GOT3 (cell line): ENCODE data around the gene TMCO5A.

ENCODE experiments used
- DNase-seq: peaks from one replicate; lab custom pipeline; 2025; ENCODE audit warnings: mixed read lengths; lab: John Stamatoyannopoulos, UW

Gene TMCO5A

DNA sequence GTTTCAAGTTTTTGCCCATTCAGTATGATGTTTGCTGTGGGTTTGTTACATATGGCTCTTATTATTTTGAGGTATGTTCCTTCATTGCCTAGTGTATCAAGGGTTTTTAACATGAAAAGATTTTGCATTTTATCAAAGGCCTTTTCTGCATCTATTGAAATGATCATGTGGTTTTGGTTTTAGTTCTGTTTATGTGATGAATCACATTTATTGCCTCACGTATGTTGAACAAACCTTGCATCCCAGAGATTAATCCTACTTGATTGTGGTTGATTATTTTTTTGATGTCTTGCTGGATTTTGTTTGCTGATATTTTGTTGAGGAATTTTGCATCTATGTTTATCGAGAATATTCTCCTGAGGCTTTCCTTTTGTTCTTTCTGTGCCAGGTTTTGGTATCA, 39.4 kb downstream of the TMCO5A start:
- DNase-seq: no peak

DNA sequence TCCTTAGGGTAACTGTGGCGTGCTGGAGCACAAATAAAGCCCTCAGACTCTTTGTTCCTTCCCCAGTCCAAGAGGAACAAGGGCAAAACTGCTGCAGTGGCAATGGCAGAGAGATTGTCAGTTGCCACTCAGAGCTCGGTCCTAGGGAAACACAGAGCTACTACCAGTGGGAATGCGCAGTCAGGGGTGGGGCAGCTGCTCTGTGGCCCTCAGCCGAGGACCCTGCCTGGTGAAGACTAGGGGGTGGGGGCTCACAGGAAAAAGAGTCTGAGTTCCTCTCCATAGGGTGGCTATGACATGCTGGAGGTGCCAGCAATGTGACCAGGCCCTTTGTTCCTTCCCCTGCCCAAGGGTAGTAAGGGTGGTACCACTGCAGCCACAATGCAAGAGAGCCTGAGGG, 43.8 kb downstream of the TMCO5A start:
- DNase-seq: no peak

DNA sequence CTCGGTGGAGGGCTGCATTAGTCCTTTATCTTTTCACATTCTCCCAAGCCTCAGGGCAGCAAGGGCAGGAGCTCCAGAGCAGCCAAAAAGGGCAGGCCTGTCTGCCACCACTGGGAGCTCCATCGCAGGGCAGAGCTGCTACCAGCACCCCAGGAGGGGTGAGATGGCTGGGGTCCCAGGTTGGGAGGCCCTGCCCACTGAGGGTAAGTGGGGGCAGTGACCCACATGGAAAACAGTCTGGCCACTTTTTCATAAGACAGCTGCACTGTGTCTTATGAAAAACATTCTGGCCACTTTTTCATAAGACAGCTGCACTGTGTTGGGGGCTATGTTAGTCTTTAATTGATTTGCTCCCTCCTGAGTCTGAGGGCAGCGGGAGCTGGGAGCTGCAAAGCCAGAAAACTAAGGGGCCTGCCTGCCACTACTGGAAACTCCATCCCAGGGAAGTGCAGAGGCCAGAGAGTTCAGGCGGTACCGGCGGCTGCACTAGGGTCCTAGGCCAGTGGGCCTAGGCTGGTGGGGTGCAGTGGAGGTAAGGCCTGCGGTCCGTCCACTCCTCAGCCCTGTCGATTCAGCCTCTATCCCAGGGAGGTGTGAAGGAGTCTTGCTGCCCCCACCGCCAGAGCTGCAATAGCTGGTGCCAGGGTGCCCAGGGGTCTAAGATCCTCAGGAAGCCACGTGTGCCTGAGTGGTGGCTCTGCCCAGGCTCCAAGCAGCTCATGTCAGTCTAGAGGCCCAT, 45.4 kb downstream of the TMCO5A start:
- no peak for DNase-seq

DNA sequence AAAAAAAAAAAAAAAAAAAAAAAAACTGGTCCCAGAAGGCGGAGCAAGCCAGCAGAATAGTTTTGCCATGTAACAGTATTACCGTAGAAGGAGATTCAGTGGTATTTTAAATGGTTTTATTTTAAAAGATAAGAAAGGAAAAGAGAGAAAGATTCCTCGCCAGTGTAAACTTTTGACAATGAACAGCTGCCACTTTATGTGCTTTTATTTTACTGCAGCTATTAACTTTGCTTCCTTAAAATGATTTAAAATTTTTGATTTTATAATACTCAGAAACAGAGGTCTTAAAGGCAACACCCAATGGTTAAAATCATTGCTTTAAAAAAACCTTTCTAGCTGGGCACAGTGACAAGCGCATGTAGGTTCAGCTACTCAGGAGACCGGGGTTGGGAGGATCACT, 46.8 kb downstream of the TMCO5A start:
- no peak for DNase-seq

DNA sequence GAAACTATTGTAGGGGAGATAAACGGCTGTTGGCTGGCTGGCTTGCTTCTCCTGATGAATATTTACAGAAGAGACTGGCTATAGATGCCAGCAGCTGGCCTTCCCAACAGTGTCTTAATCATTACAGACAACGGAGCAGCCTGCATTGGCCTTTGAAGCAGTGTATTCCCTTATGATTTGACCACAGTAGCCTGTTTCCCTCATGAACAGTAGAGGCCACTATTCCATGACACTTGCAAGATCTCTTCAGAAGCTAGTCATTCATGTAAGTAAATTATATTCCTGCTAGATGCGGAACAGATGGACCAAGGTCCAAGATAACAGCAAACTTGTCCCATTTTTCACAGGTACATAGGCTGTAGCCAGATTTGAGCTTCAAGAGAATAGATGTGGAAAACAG, 47.3 kb downstream of the TMCO5A start:
- DNase-seq: no peak

DNA sequence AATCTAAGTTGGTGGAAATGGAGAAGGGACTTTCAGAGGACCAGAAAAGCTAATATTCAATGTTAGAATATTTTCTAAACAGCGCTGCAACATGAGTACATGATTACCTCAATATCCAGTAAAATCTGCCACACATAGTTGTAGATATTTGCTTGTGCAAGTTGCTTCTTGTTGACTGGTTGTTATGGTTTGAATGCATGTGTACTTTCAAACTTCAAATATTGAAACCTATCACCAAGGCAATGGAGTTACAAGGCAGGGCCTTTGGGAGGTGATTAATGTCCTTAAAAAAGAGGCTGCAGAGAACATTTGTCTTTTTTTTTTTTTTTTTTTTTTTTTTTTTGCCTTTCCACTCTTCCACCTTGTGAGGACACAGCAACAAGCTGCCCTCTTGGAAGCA, 49.9 kb downstream of the TMCO5A start:
- DNase-seq: no peak

DNA sequence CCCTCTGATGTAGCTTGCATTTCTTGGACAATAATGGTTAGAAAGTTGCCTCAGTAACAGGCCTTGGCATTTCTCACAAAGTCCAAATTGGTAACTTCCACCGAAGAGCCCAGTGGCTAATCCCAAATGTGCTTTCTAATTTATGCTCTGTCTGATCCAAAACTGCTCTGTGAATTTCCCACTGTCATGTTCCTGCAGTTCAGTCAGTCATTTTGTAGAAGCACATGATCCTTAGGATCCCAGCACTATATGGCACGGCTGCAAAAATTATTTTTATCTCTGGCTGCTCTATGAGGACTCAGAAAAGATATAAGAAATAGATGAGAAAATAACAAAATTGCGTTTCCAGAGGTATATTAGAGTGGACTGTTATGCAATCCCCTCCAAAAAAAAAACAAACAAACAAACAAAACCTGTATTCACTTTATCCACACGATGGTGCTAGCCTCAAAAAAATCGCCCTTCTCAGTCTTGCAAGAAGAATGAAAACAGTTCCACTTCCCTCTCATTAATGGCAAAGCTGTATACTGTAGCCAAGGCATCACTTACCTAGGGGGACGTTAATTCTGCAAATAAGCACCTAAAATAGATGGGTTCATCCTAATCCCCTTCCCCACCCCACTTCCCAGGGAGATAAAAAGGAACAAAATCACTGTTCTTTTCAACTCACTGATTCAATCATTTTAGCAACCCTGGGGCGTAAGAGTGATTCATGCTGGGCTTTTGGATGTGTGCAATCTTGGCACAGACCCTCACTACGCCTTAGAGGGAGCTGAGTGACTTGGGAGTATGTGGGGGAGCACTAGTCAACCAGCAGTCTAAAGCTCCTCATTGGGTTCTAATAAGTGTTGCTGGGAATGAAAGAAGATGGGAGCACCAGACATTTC, 61.3 kb downstream of the TMCO5A start:
- DNase-seq: no peak
